Peyer's patch (tissue), 4 donors: Measurements from ENCODE around the gene PLPPR4. TPM values are rescaled to one million over a fixed set of nuclear protein-coding genes. Genes with fewer than 3 reads are reported as not detected.
"Not testable (repeated sequence)": the region's sequence is repeated elsewhere in the genome, so short reads cannot be mapped to it uniquely, and the experiment has no call there.

Source experiments
- DNase-seq, 3 donors: peaks; one replicate each; pipeline ENCODE4 v3.0.0-alpha.2; 2017 to 2019
- H3K27ac ChIP-seq, 4 donors: fragments of 200-600 bp; sonication (generic); one replicate each; pipeline ENCODE4 v1.5.1; 2016 to 2019
- H3K27me3 ChIP-seq, 2 donors: fragments of 200-600 bp; sonication (generic); one replicate each; pipeline ENCODE4 v1.5.1; 2019
- H3K36me3 ChIP-seq, 3 donors: fragments of 200-600 bp; sonication (generic); one replicate each; pipeline ENCODE4 v1.5.1; 2016 to 2019
- H3K4me1 ChIP-seq, 4 donors: fragments of 200-600 bp; sonication (generic); one replicate each; pipeline ENCODE4 v1.5.1; 2016 to 2019
- H3K4me3 ChIP-seq, 4 donors: fragments of 200-600 bp; sonication (generic); 1 replicate in 3 of 4; 2 replicates in 1 of 4; pipeline ENCODE4 v1.5.1; 2016 to 2019; ENCODE audit warnings: mild to moderate bottlenecking in 1 of 4
- H3K9me3 ChIP-seq, 4 donors: fragments of 200-600 bp; sonication (generic); one replicate each; pipeline ENCODE4 v1.5.1; 2016 to 2019; ENCODE audit warnings: mild to moderate bottlenecking in 1 of 4
- CTCF ChIP-seq, 6 experiments: fragments of 450-650 bp in 4 of 6; fragments of 200-600 bp in 2 of 6; sonication (generic) in 1 of 6; IDR thresholded peaks; one replicate each; pipeline ENCODE4 v1.5.1; 2017 to 2019; ENCODE audit warnings: antibody characterized with exemption in 6 of 6, mild to moderate bottlenecking in 3 of 6, moderate library complexity in 1 of 6
- POLR2A ChIP-seq, 2 donors: fragments of 450-650 bp; IDR thresholded peaks; one replicate each; pipeline ENCODE4 v1.5.1; 2017; ENCODE audit warnings: antibody characterized with exemption in 2 of 2, mild to moderate bottlenecking in 2 of 2, moderate library complexity in 2 of 2
- total RNA-seq, 4 donors: library from RNA; depleted of rRNA; stranded (reverse); fragments of >200 nt; gene quantifications; one replicate each; pipeline ENCODE4 v1.1.0, GENCODE V29; 2016

PLPPR4 gene
- total RNA-seq, 4 donors from 2014 or later: not detected

- Histone ChIP-seq H3K27ac (no peak overlapping the region), H3K9me3 (no peaks in the 10 kb centered on the region), H3K27me3 (no peaks in the 10 kb centered on the region), H3K4me3 (no peak overlapping the region), H3K36me3 (no peaks in the 10 kb centered on the region), H3K4me1 (no peaks in the 10 kb centered on the region)
- no peak for TF ChIP-seq CTCF (IDR thresholded peaks at IDR 0.05)
- no peak for TF ChIP-seq POLR2A (IDR thresholded peaks at IDR 0.05)
- no peak for DNase-seq
These were observed 13.6 kb upstream of the PLPPR4 start for GRCh38 chr1:99250728-99251127.

- no peaks in the 10 kb centered on the region for H3K4me1 ChIP-seq
- H3K27ac ChIP-seq: no peak overlapping the region
- no peaks in the 10 kb centered on the region for H3K36me3 ChIP-seq
- TF ChIP-seq POLR2A (IDR thresholded peaks at IDR 0.05): no peak
- TF ChIP-seq CTCF (IDR thresholded peaks at IDR 0.05): no peak
- H3K4me3 ChIP-seq: no peak overlapping the region
- H3K27me3 ChIP-seq: no peaks in the 10 kb centered on the region
- no peak for DNase-seq
- H3K9me3 ChIP-seq: no peaks in the 10 kb centered on the region
These were observed 13.0 kb upstream of the PLPPR4 start for GRCh38 chr1:99251308-99251707.

DNA sequence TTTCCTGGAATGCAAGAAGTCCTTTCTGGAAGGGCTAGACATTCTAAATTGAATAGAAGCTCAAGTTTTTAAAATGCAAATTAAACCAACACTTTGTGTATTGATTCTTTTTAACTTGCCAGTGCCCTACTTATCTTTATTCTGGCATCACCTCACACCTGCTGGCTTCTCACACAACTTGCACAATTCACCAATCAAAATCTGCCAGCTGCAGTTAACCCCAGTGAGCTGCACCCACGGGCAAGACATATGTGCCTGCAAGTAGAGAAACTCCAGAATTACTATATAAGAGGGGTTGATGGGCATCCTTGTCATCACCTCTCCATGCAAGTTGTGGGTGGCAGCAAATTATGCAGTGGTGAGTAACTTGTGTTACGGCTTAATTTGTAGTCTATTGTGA lies 11.7 kb upstream of the PLPPR4 start:
- H3K27me3 ChIP-seq: no peaks in the 10 kb centered on the region
- DNase-seq: no peak
- no peaks in the 10 kb centered on the region for H3K4me1 ChIP-seq
- TF ChIP-seq CTCF (IDR thresholded peaks at IDR 0.05): no peak
- TF ChIP-seq POLR2A (IDR thresholded peaks at IDR 0.05): no peak
- H3K4me3 ChIP-seq: no peak overlapping the region
- H3K36me3 ChIP-seq: no peaks in the 10 kb centered on the region
- H3K9me3 ChIP-seq: no peaks in the 10 kb centered on the region
- no peak overlapping the region for H3K27ac ChIP-seq

DNA sequence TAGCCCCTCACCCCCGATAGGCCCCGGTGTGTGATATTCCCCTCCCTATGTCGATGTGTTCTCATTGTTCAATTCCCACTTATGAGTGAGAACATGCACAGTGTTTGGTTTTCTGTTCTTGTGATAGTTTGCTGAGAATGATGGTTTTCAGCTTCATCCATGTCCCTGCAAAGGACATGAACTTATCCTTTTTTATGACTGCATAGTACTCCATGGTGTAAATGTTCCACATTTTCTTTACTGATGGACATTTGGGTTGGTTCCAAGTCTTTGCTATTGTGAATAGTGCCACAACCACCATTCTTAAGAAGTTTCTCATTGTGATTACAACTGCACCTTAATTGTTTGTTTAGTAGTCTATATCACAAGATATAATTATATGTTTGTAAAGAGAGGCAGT lies 3.9 kb upstream of the PLPPR4 start:
- not testable (repeated sequence) for DNase-seq, H3K9me3 ChIP-seq, H3K4me1 ChIP-seq

DNA sequence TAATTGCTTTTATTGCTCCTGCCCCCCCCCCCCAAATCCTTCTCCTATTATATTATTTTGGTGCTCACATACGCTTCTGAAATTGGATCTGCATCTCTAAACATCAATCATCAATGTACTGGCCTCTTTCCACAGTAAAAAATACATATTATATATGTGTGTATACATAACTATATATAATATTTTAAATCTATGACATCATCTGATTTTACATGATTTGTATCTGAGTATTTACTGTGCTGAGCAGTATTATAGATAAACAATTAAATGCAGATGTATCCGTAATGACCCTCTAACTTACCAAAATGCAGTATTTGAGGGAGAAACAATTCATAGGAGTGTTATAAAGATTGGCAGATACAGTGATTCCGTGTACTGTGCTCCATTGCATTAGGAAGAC lies 832 bp downstream of the PLPPR4 start:
- no peak overlapping the region for H3K4me3 ChIP-seq
- TF ChIP-seq POLR2A (IDR thresholded peaks at IDR 0.05): no peak
- TF ChIP-seq CTCF (IDR thresholded peaks at IDR 0.05): no peak
- no peaks in the 10 kb centered on the region for H3K27me3 ChIP-seq
- no peaks in the 10 kb centered on the region for H3K4me1 ChIP-seq
- peaks cover 0 to 3% (median 0%) of the 10 kb centered on the region in 4 donors for H3K9me3 ChIP-seq
- DNase-seq: no peak
- H3K36me3 ChIP-seq: no peaks in the 10 kb centered on the region
- H3K27ac ChIP-seq: no peak overlapping the region

More for the DNA sequence above, 3.9 kb upstream of the PLPPR4 start:
- not testable (repeated sequence) for H3K27ac ChIP-seq, H3K36me3 ChIP-seq, H3K4me3 ChIP-seq, H3K27me3 ChIP-seq

GRCh38 chr1:99266726-99267125 lies 2.4 kb downstream of the PLPPR4 start:
- Histone ChIP-seq H3K4me3 (no peak overlapping the region), H3K4me1 (no peaks in the 10 kb centered on the region), H3K27ac (no peak overlapping the region), H3K9me3 (no peaks in the 10 kb centered on the region), H3K27me3 (no peaks in the 10 kb centered on the region), H3K36me3 (no peaks in the 10 kb centered on the region)
- no peak for TF ChIP-seq CTCF (IDR thresholded peaks at IDR 0.05)
- no peak for TF ChIP-seq POLR2A (IDR thresholded peaks at IDR 0.05)
- no peak for DNase-seq
